NCI-H446 (cell line): ENCODE results near the gene SERPINB11.
A peak's percentile ranks its signal among the peaks of the same experiment; 100 is the strongest.
"Not testable (repeated sequence)": the region's sequence is repeated elsewhere in the genome, so short reads cannot be mapped to it uniquely, and the experiment has no call there.

Source experiments
- DNase-seq, 2 experiments: peaks; one replicate each; lab custom pipeline; 2025; lab: John Stamatoyannopoulos, UW

Gene SERPINB11

GRCh38 chr18:63725682-63726480, 23.1 kb downstream of the SERPINB11 start:
- DNase-seq: no peak

GRCh38 chr18:63730773-63731172, 28.0 kb downstream of the SERPINB11 start:
- no peak for DNase-seq

GRCh38 chr18:63731215-63731614, 28.5 kb downstream of the SERPINB11 start:
- no peak for DNase-seq

- DNase-seq: no peak
Observed at GRCh38 chr18:63736876-63737275, 34.1 kb downstream of the SERPINB11 start.

- DNase-seq: peak in 1 of 2 experiments; percentile 1
Observed at GRCh38 chr18:63741769-63742168, 39.0 kb downstream of the SERPINB11 start.

- no peak for DNase-seq
Observed at GRCh38 chr18:63747006-63747405, 44.2 kb downstream of the SERPINB11 start.

GRCh38 chr18:63749489-63749888, 46.7 kb downstream of the SERPINB11 start:
- DNase-seq: no peak

GRCh38 chr18:63752636-63753035, 49.9 kb downstream of the SERPINB11 start:
- DNase-seq: no peak

GRCh38 chr18:63753676-63754075, 50.9 kb downstream of the SERPINB11 start:
- no peak for DNase-seq

GRCh38 chr18:63757541-63757940, 54.8 kb downstream of the SERPINB11 start:
- no peak for DNase-seq

- DNase-seq: peak in 1 of 2 experiments; percentile 1
Observed at GRCh38 chr18:63758615-63759240, 56.0 kb downstream of the SERPINB11 start.

GRCh38 chr18:63759786-63760185, 57.0 kb downstream of the SERPINB11 start:
- DNase-seq: not testable (repeated sequence)

- no peak for DNase-seq
Observed at GRCh38 chr18:63762518-63762917, 59.8 kb downstream of the SERPINB11 start.

- DNase-seq: no peak
Observed at GRCh38 chr18:63763831-63764600, 61.3 kb downstream of the SERPINB11 start.

- no peak for DNase-seq
Observed at GRCh38 chr18:63765837-63766236, 63.1 kb downstream of the SERPINB11 start.
